A172 (cell line): Measurements from ENCODE around the gene FKBP14. TPM values are rescaled to one million over a fixed set of nuclear protein-coding genes. Genes with fewer than 3 reads are reported as not detected.

Experiments used
- total RNA-seq: library from RNA; depleted of rRNA; stranded (reverse); fragments of >200 nt; shearing (Covaris generic); gene quantifications from 2 replicates; pipeline ENCODE4 v1.2.3, GENCODE V29; 2014; rRNA removed

Gene FKBP14
- total RNA-seq, 1 experiment from 2014 or later: 13.4 TPM

Other genes starting within 250 kb of the FKBP14 start
- not detected in 2 replicates for gene WIPF3, start 220.2 kb downstream of the FKBP14 start, total RNA-seq
- 190 and 195 TPM in 2 replicates for gene SCRN1, start 36.9 kb downstream of the FKBP14 start, total RNA-seq
- gene PLEKHA8, start 1.7 kb upstream of the FKBP14 start, total RNA-seq: 27.1 and 29.5 TPM in 2 replicates
- gene MTURN, start 108.3 kb upstream of the FKBP14 start, total RNA-seq: 8.6 and 10.9 TPM in 2 replicates